Heart left ventricle (tissue), 16 donors: ENCODE measurements around the gene PAEP. TPM values are rescaled to one million over a fixed set of nuclear protein-coding genes. Genes with fewer than 3 reads are reported as not detected.

ENCODE experiments used
- ATAC-seq, 4 donors: fragments of 200-7000 bp; cut with Tn5 transposase; one replicate each; pipeline ENCODE4 v1.9.1; 2020 to 2022; ENCODE audit warnings: moderate library complexity in 4 of 4, mild to moderate bottlenecking in 3 of 4, moderate number of reproducible peaks in 1 of 4
- DNase-seq, 5 donors: peaks; one replicate each; pipeline ENCODE4 v3.0.0-alpha.2; 2020
- H3K27ac ChIP-seq, 12 donors: fragments of 200-600 bp; sonication (generic) in 4 of 12; one replicate each; pipeline versions ENCODE4 v1.5.0 to v1.8.0; 2016 to 2022; ENCODE audit warnings: mild to moderate bottlenecking in 2 of 12
- H3K27me3 ChIP-seq, 9 donors: fragments of 200-600 bp; sonication (generic) in 2 of 9; one replicate each; pipeline versions ENCODE4 v1.5.1 to v1.8.0; 2016 to 2022; ENCODE audit warnings: mild to moderate bottlenecking in 3 of 9
- H3K36me3 ChIP-seq, 9 donors: fragments of 200-600 bp; sonication (generic) in 2 of 9; one replicate each; pipeline versions ENCODE4 v1.5.0 to v1.8.0; 2018 to 2022; ENCODE audit warnings: mild to moderate bottlenecking in 2 of 9
- H3K4me1 ChIP-seq, 12 donors: fragments of 200-600 bp; sonication (generic) in 4 of 12; one replicate each; pipeline versions ENCODE4 v1.5.0 to v1.8.0; 2016 to 2022; ENCODE audit warnings: mild to moderate bottlenecking in 3 of 12
- H3K4me3 ChIP-seq, 12 donors: fragments of 200-600 bp; sonication (generic) in 4 of 12; one replicate each; pipeline versions ENCODE4 v1.5.0 to v1.8.0; 2017 to 2022; ENCODE audit warnings: mild to moderate bottlenecking in 9 of 12, moderate library complexity in 4 of 12
- H3K9me3 ChIP-seq, 12 donors: fragments of 200-600 bp; sonication (generic) in 4 of 12; one replicate each; pipeline versions ENCODE4 v1.5.0 to v1.8.0; 2016 to 2022; ENCODE audit warnings: mild to moderate bottlenecking in 1 of 12
- CTCF ChIP-seq, 12 donors: fragments of 200-600 bp; sonication (generic) in 4 of 12; IDR thresholded peaks; one replicate each; pipeline versions ENCODE4 v1.5.0 to v1.8.0; 2018 to 2022; ENCODE audit warnings: antibody characterized with exemption in 12 of 12, mild to moderate bottlenecking in 5 of 12
- POLR2A ChIP-seq, 2 donors: fragments of 450-650 bp; IDR thresholded peaks; one replicate each; pipeline ENCODE4 v1.6.1; 2017; ENCODE audit warnings: antibody characterized with exemption in 2 of 2, mild to moderate bottlenecking in 2 of 2, moderate library complexity in 2 of 2
- WGBS, 4 donors: extraction: QIAGEN DNeasy Blood & Tissue Kit in 2 of 4; methylation state at CpG; one replicate each; pipeline versions ENCODE4 v1.1.5 to v1.1.7; 2013 to 2018; 5-methylcytosine and 5-hydroxymethylcytosine counted together
- intact Hi-C, 10 donors: fragments of 100-400 bp; cut with DNase I; formaldehyde crosslinking; loops; one replicate each; pipeline versions ENCODE4 v1.11.1 to v1.14.2; 2022
- polyA plus RNA-seq, 2 donors: library from polyadenylated mRNA; stranded (reverse); fragments of 200-250 nt; gene quantifications; one replicate each; pipeline ENCODE4 v1.2.3, GENCODE V29; 2013
- total RNA-seq, 9 donors: library from RNA; depleted of rRNA in 2 of 9; stranded (reverse); fragments of >200 nt in 2 of 9; fragmentation: NEBNext Ultra II Directional in 3 of 9; extraction: Animal tissue kit (Norgen Biotek cat#: 25700) in 3 of 9; gene quantifications; one replicate each; pipeline versions ENCODE4 v1.1.0 to v1.2.4, GENCODE V29; 2016 to 2023
- donor health status: ischemic (EF 13 %, LVEDD 7.1; RV severe dilation, severe dysfunction).
- donor health status: healthy with polysubstance abuse.
- donor health status: DM: no; HTN: yes; CAD: no.
- donor health status: DM: no; HTN: no; CAD: no.
- donor health status: ischemic (EF 25% LVEDD 6.9; RV normal size, moderate dysfunction).
- donor health status: ischemic (EF 25% LVEDD 5.7; RV mildly dilated, moderate dysfunction).
- donor health status: healthy.
- donor health status: DM: yes; HTN: yes; CAD: no.
- donor health status: ischemic (EF 35%, LVEDD 5.7; RV mildly dilated, moderate dysfunction).
- donor health status: nonischemic (EF 11% LVEDD 7.7; RV severe dilation, severe dysfunction).
- donor health status: DM: yes; HTN: yes; CAD: no.
- donor health status: PGD.
- donor health status: ischemic (EF 29% LVEDD 5.4; RV normal size, mild dysfunction).
- donor health status: nonischemic (EF 23%, LVEDD 6.1; RV moderate dilation, normal function).

Gene PAEP
- total and polyA plus RNA-seq, 11 donors, result not detected

GRCh38 chr9:135607401-135608293 lies 46.1 kb downstream of the PAEP start:
- H3K9me3 ChIP-seq, result no peaks in the 10 kb centered on the region
- TF ChIP-seq POLR2A (IDR thresholded peaks at IDR 0.05) (no peak), CTCF (IDR thresholded peaks at IDR 0.05) (no peak)
- ATAC-seq (no peak), DNase-seq (peak in 1 of 5 donors; percentile 39)
- no peaks in the 10 kb centered on the region for H3K36me3 ChIP-seq
- H3K27ac ChIP-seq, result no peak overlapping the region
- H3K4me3 ChIP-seq, result no peak overlapping the region
- H3K27me3 ChIP-seq, result peaks cover 0 to 10% (median 0%) of the 10 kb centered on the region in 9 donors
- intact Hi-C loops, result loop anchor here in 6 of 10 donors (5.0 to 10.0 kb wide), 5 partner anchors 257 to 675 kb away; no protein-coding TSS in a partner anchor
- 68 to 79% (median 72%) methylated on average over 16 to 25 of the region's 25 CpGs for WGBS, 4 donors
- H3K4me1 ChIP-seq, result no peaks in the 10 kb centered on the region

GRCh38 chr9:135608294-135608998 lies 46.9 kb downstream of the PAEP start:
- DNase-seq (peak in 1 of 5 donors; percentile 52), ATAC-seq (no peak)
- intact Hi-C loops, result loop anchor here in 6 of 10 donors (5.0 to 10.0 kb wide), 5 partner anchors 256 to 674 kb away; no protein-coding TSS in a partner anchor
- no peak overlapping the region for H3K27ac ChIP-seq
- no peak overlapping the region for H3K4me3 ChIP-seq
- H3K4me1 ChIP-seq, result no peaks in the 10 kb centered on the region
- peaks cover 0 to 15% (median 0%) of the 10 kb centered on the region in 9 donors for H3K27me3 ChIP-seq
- H3K9me3 ChIP-seq, result no peaks in the 10 kb centered on the region
- TF ChIP-seq CTCF (IDR thresholded peaks at IDR 0.05) (no peak), POLR2A (IDR thresholded peaks at IDR 0.05) (no peak)
- H3K36me3 ChIP-seq, result no peaks in the 10 kb centered on the region
- 69 to 84% (median 79%) methylated on average over 7 to 22 of the region's 22 CpGs for WGBS, 4 donors

GRCh38 chr9:135608999-135609317 lies 47.4 kb downstream of the PAEP start:
- TF ChIP-seq POLR2A (IDR thresholded peaks at IDR 0.05), result no peak
- TF ChIP-seq CTCF (IDR thresholded peaks at IDR 0.05), result no peak

More at GRCh38 chr9:135608999-135609317, 47.4 kb downstream of the PAEP start:
- whole genome bisulfite sequencing, 4 donors, result 73 to 88% (median 84%) methylated on average over 6 to 15 of the region's 15 CpGs
- Histone ChIP-seq H3K9me3 (no peaks in the 10 kb centered on the region), H3K36me3 (no peaks in the 10 kb centered on the region), H3K27ac (no peak overlapping the region), H3K4me1 (no peaks in the 10 kb centered on the region), H3K27me3 (peaks cover 0 to 20% (median 0%) of the 10 kb centered on the region in 9 donors), H3K4me3 (no peak overlapping the region)
- DNase-seq (no peak), ATAC-seq (no peak)
- intact Hi-C loops, result loop anchor here in 6 of 10 donors (5.0 to 10.0 kb wide), 5 partner anchors 256 to 673 kb away; no protein-coding TSS in a partner anchor
